Mucosa of rectum (tissue), 2 donors: ENCODE data around the gene CAMSAP1.

ENCODE experiments used
- H3K27ac ChIP-seq, 2 donors: one replicate each; pipeline ENCODE4 v1.7.0; 2013; ENCODE audit warnings: inconsistent platforms in 2 of 2, low read depth in 2 of 2, low read length in 2 of 2
- H3K27me3 ChIP-seq, 2 donors: one replicate each; pipeline ENCODE4 v1.7.0; 2013; ENCODE audit warnings: low read length in 2 of 2; ENCODE audit not compliant: control insufficient read depth in 2 of 2, insufficient read depth in 2 of 2
- H3K36me3 ChIP-seq, 2 donors: one replicate each; pipeline ENCODE4 v1.7.0; 2013; ENCODE audit warnings: low read length in 2 of 2; ENCODE audit not compliant: control insufficient read depth in 2 of 2, insufficient read depth in 2 of 2
- H3K4me1 ChIP-seq, 2 donors: one replicate each; pipeline ENCODE4 v1.7.0; 2013; ENCODE audit warnings: low read length in 2 of 2, mild to moderate bottlenecking in 1 of 2; ENCODE audit not compliant: control insufficient read depth in 2 of 2, insufficient read depth in 2 of 2
- H3K4me3 ChIP-seq, 2 donors: one replicate each; pipeline ENCODE4 v1.7.0; 2013; ENCODE audit warnings: low read length in 2 of 2
- H3K9ac ChIP-seq, 2 donors: one replicate each; pipeline ENCODE4 v1.7.0; 2013; ENCODE audit warnings: low read length in 2 of 2, low read depth in 1 of 2, mild to moderate bottlenecking in 1 of 2
- H3K9me3 ChIP-seq, 2 donors: one replicate each; pipeline ENCODE4 v1.7.0; 2013; ENCODE audit warnings: low read length in 2 of 2; ENCODE audit not compliant: control insufficient read depth in 2 of 2
- donor health status: healthy.
- donor health status: Normal muscosa, but diverticular disease.

CAMSAP1 gene

GRCh38 chr9:135775911-135776310, 131.4 kb downstream of the CAMSAP1 start:
- no peaks in the 10 kb centered on the region for H3K36me3 ChIP-seq
- no peaks in the 10 kb centered on the region for H3K27me3 ChIP-seq
- no peaks in the 10 kb centered on the region for H3K9me3 ChIP-seq
- no peak overlapping the region for H3K4me3 ChIP-seq
- H3K9ac ChIP-seq = no peak overlapping the region
- no peaks in the 10 kb centered on the region for H3K4me1 ChIP-seq
- no peak overlapping the region for H3K27ac ChIP-seq

- Histone ChIP-seq H3K4me3 (no peak overlapping the region), H3K4me1 (no peaks in the 10 kb centered on the region), H3K36me3 (no peaks in the 10 kb centered on the region), H3K27ac (no peak overlapping the region), H3K9me3 (no peaks in the 10 kb centered on the region), H3K9ac (no peak overlapping the region), H3K27me3 (no peaks in the 10 kb centered on the region)
Observed at GRCh38 chr9:135774794-135775525, 132.4 kb downstream of the CAMSAP1 start.

GRCh38 chr9:135774239-135774747, 133.1 kb downstream of the CAMSAP1 start:
- Histone ChIP-seq H3K27ac (no peak overlapping the region), H3K4me1 (no peaks in the 10 kb centered on the region), H3K9me3 (no peaks in the 10 kb centered on the region), H3K27me3 (no peaks in the 10 kb centered on the region), H3K4me3 (no peak overlapping the region), H3K9ac (no peak overlapping the region), H3K36me3 (no peaks in the 10 kb centered on the region)

GRCh38 chr9:135773530-135774238, 133.7 kb downstream of the CAMSAP1 start:
- Histone ChIP-seq H3K4me1 (no peaks in the 10 kb centered on the region), H3K36me3 (no peaks in the 10 kb centered on the region), H3K27me3 (no peaks in the 10 kb centered on the region), H3K4me3 (no peak overlapping the region), H3K27ac (no peak overlapping the region), H3K9me3 (no peaks in the 10 kb centered on the region), H3K9ac (no peak overlapping the region)

GRCh38 chr9:135772702-135773493, 134.4 kb downstream of the CAMSAP1 start:
- Histone ChIP-seq H3K36me3 (no peaks in the 10 kb centered on the region), H3K4me3 (no peak overlapping the region), H3K4me1 (no peaks in the 10 kb centered on the region), H3K27me3 (no peaks in the 10 kb centered on the region), H3K27ac (no peak overlapping the region), H3K9ac (no peak overlapping the region), H3K9me3 (no peaks in the 10 kb centered on the region)

- no peak overlapping the region for H3K27ac ChIP-seq
- no peaks in the 10 kb centered on the region for H3K36me3 ChIP-seq
Observed at GRCh38 chr9:135772056-135772646, 135.2 kb downstream of the CAMSAP1 start.

GRCh38 chr9:135771401-135772051, 135.8 kb downstream of the CAMSAP1 start:
- H3K27me3 ChIP-seq = no peaks in the 10 kb centered on the region
- H3K36me3 ChIP-seq = no peaks in the 10 kb centered on the region
- no peaks in the 10 kb centered on the region for H3K4me1 ChIP-seq

More at GRCh38 chr9:135772056-135772646, 135.2 kb downstream of the CAMSAP1 start:
- H3K4me1 ChIP-seq = no peaks in the 10 kb centered on the region
- H3K4me3 ChIP-seq = no peak overlapping the region
- no peaks in the 10 kb centered on the region for H3K9me3 ChIP-seq
- H3K27me3 ChIP-seq = no peaks in the 10 kb centered on the region
- H3K9ac ChIP-seq = no peak overlapping the region

GRCh38 chr9:135770771-135771170, 136.6 kb downstream of the CAMSAP1 start:
- Histone ChIP-seq H3K27me3 (no peaks in the 10 kb centered on the region), H3K27ac (no peak overlapping the region), H3K9ac (no peak overlapping the region), H3K4me1 (no peaks in the 10 kb centered on the region), H3K36me3 (no peaks in the 10 kb centered on the region), H3K4me3 (no peak overlapping the region), H3K9me3 (peaks cover 2 to 5% of the 10 kb centered on the region in 2 donors)

More at GRCh38 chr9:135771401-135772051, 135.8 kb downstream of the CAMSAP1 start:
- no peak overlapping the region for H3K9ac ChIP-seq
- no peak overlapping the region for H3K4me3 ChIP-seq
- no peak overlapping the region for H3K27ac ChIP-seq
- H3K9me3 ChIP-seq = no peaks in the 10 kb centered on the region

GRCh38 chr9:135770203-135770535, 137.2 kb downstream of the CAMSAP1 start:
- Histone ChIP-seq H3K9me3 (peaks cover 3 to 5% of the 10 kb centered on the region in 2 donors), H3K27ac (no peak overlapping the region), H3K4me1 (no peaks in the 10 kb centered on the region), H3K4me3 (no peak overlapping the region), H3K9ac (no peak overlapping the region), H3K27me3 (no peaks in the 10 kb centered on the region), H3K36me3 (no peaks in the 10 kb centered on the region)
